PFSK-1 (cell line): ENCODE measurements around the gene JMJD4.

Experiments
- FOXP2 ChIP-seq: optimal IDR thresholded peaks from 2 replicates; pipeline ENCODE3; 2011; ENCODE audit warnings: borderline replicate concordance, control low read depth, inconsistent platforms; ENCODE audit not compliant: insufficient read depth; ENCODE audit errors: extremely low read length, extremely low read depth
- POLR2AphosphoS5 ChIP-seq: IDR thresholded peaks from 2 replicates; pipeline ENCODE4 v1.6.1; 2012; ENCODE audit warnings: low read depth, mild to moderate bottlenecking, control low read depth, low read length, moderate library complexity
- REST ChIP-seq, 2 experiments: IDR thresholded peaks; 2 replicates each; pipeline versions ENCODE4 v1.6.1 to v1.8.0; 2011 to 2012; ENCODE audit warnings: low read depth in 2 of 2, low read length in 2 of 2, control low read depth in 1 of 2, inconsistent platforms in 1 of 2, mild to moderate bottlenecking in 1 of 2, moderate library complexity in 1 of 2; ENCODE audit not compliant: insufficient read depth in 1 of 2
- SIN3A ChIP-seq: IDR thresholded peaks from 2 replicates; pipeline ENCODE4 v1.6.1; 2012; ENCODE audit warnings: mild to moderate bottlenecking, low read length, moderate library complexity, borderline replicate concordance; ENCODE audit not compliant: insufficient read depth
- TAF1 ChIP-seq: IDR thresholded peaks from 2 replicates; pipeline ENCODE4 v1.6.1; 2012; ENCODE audit warnings: low read length, control low read depth, borderline replicate concordance; ENCODE audit not compliant: insufficient read depth

The JMJD4 gene

DNA sequence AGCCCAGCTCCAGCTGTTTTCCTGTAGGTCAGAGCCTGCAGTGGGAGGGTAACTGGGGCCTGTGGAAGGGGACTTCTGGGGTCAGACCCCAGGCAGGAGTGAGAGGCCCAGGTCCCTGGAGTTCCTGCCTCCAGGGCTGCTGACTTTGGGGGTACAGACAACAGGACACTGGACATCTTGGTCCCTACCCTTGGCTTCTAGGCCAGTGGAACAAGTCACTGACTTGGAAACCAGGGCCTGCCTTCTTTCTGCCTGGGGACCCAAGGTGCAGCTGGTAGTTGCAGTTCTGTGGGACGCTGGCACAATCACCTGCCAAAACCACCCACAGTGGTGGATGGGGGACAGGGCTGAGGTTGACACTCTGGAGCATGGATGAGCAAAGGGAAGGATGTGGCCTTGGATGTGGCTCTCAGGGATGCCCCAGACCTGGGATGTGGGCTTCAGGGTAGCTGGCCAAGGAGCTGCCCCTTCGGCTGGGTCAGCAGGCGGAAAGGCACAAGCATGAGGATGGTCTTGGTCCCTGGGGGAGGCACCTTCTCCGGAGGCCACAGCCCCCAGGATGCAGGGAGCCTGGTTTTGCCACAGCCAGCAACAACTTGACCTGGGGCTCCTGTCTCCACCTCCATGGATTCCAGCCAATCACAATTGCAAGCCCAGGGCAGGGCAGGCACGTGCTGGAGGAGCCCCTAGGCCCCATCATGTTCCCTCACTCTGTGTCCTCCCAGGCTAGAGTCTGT is 5.8 kb downstream of the JMJD4 start:
- TF ChIP-seq SIN3A (0 out of 2 replicates have a peak, but pooled peaks have one; percentile 23), TAF1 (no peak), POLR2AphosphoS5 (peak; percentile 59), REST (IDR thresholded peaks at IDR 0.05; ENCODE audit: insufficient read depth in 1 of 2, low read depth in 2 of 2, low read length in 2 of 2) (no peak), FOXP2 (no peak)

DNA sequence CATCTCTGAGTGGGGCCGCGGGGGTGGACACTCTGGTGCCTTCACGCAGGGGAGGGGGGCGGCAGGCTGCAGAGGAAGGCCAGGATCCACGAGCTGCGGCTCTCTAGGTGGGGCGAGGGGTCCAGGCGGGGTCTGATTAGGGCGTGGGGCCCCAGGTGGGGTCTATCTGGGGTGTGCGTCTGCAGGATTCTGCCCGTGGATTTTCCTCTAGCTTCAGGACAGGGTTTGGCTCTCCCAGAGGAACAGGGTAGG is 6.3 kb downstream of the JMJD4 start:
- TF ChIP-seq TAF1, result no peak
- no peak for TF ChIP-seq FOXP2
- TF ChIP-seq SIN3A, result no peak
- no peak for TF ChIP-seq POLR2AphosphoS5
- TF ChIP-seq REST (IDR thresholded peaks at IDR 0.05; ENCODE audit: insufficient read depth in 1 of 2, low read depth in 2 of 2, low read length in 2 of 2), result no peak

GRCh38 chr1:227728059-227728891 is 6.8 kb downstream of the JMJD4 start:
- TF ChIP-seq POLR2AphosphoS5, result peak; percentile 40; the same call in 1 of the 2 replicates
- no peak for TF ChIP-seq REST (IDR thresholded peaks at IDR 0.05; ENCODE audit: insufficient read depth in 1 of 2, low read depth in 2 of 2, low read length in 2 of 2)
- TF ChIP-seq TAF1, result no peak
- no peak for TF ChIP-seq SIN3A
- TF ChIP-seq FOXP2, result no peak

GRCh38 chr1:227726924-227727599 is 8.0 kb downstream of the JMJD4 start:
- TF ChIP-seq TAF1 (no peak), POLR2AphosphoS5 (no peak), REST (IDR thresholded peaks at IDR 0.05; ENCODE audit: insufficient read depth in 1 of 2, low read depth in 2 of 2, low read length in 2 of 2) (no peak), FOXP2 (no peak), SIN3A (no peak)
